ENCODE data around the gene HK3.

GRCh38 chr5:176836811-176837706, 62.1 kb downstream of the HK3 start:
- TF ChIP-seq CTCF (conservative IDR thresholded peaks at IDR 0.05) (no peak), ZFX (IDR thresholded peaks at IDR 0.05) (no peak)

All from C4-2B (cell line).